ENCODE results near the gene PPP1R36. TPM values are rescaled to one million over a fixed set of nuclear protein-coding genes. Genes with fewer than 3 reads are reported as not detected.
A peak's percentile ranks its signal among the peaks of the same experiment; 100 is the strongest.

PPP1R36 gene
- total and polyA plus RNA-seq, 11 donors: 0.11 to 1.0 (median 0.46) TPM; not detected in 5

DNA sequence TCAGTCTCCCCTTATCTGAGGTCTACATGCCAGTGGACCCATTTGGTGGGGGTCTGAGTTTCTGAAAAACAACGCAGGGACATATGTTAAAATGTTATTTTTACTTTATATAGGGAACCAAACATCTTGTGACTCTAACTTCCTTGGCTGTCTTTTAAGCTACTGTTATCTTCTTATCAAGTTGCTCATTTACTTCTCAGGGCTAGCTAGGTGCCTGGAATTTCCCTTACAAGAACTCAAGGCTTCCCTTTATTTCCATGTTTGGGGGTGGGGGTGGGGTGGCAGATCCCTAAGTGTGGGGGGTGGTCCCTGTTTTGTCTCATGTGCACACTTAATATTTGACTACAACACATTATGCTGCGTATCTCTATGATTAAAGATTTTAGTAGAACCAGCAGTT is 31.6 kb downstream of the PPP1R36 start:
- 58 to 68% (median 67%) methylated on average over 2 of the region's 2 CpGs for WGBS, 4 donors
- DNase-seq (no peak), ATAC-seq (no peak)
- TF ChIP-seq, protein P1, sequence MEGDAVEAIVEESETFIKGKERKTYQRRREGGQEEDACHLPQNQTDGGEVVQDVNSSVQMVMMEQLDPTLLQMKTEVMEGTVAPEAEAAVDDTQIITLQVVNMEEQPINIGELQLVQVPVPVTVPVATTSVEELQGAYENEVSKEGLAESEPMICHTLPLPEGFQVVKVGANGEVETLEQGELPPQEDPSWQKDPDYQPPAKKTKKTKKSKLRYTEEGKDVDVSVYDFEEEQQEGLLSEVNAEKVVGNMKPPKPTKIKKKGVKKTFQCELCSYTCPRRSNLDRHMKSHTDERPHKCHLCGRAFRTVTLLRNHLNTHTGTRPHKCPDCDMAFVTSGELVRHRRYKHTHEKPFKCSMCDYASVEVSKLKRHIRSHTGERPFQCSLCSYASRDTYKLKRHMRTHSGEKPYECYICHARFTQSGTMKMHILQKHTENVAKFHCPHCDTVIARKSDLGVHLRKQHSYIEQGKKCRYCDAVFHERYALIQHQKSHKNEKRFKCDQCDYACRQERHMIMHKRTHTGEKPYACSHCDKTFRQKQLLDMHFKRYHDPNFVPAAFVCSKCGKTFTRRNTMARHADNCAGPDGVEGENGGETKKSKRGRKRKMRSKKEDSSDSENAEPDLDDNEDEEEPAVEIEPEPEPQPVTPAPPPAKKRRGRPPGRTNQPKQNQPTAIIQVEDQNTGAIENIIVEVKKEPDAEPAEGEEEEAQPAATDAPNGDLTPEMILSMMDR (IDR thresholded peaks at IDR 0.05): no peak
- no peak for TF ChIP-seq POLR2A (IDR thresholded peaks at IDR 0.05)
- no peak overlapping the region for H3K27ac ChIP-seq
- H3K4me3 ChIP-seq: no peak overlapping the region
- no peaks in the 10 kb centered on the region for H3K9me3 ChIP-seq
- no peaks in the 10 kb centered on the region for H3K36me3 ChIP-seq
- H3K4me1 ChIP-seq: no peaks in the 10 kb centered on the region
- intact Hi-C loops (cut with DNase I): no loop called here
- H3K27me3 ChIP-seq: no peaks in the 10 kb centered on the region

DNA sequence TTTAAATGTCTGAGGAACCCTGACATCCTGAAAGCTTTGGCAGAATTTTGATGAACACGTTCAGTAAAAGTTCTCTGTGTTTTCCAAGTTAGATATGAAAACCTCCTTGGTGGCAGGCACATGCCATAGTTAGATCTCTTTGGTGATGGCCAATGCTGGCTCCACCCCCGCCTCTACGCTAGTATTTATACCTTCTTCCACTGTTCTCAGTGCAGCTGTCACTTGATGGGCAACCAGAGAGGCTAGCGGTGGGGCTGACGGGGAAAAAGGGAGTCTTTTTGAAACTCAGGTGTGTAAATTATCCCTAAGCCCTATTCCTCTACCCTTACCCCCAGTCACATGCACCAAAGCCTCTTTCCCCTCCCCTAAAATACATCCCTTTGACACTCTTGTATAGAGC is 32.1 kb downstream of the PPP1R36 start:
- intact Hi-C loops (cut with DNase I): no loop called here
- ATAC-seq (no peak), DNase-seq (no peak)
- Histone ChIP-seq H3K27ac (no peak overlapping the region), H3K4me1 (no peaks in the 10 kb centered on the region), H3K27me3 (no peaks in the 10 kb centered on the region), H3K4me3 (no peak overlapping the region), H3K36me3 (no peaks in the 10 kb centered on the region), H3K9me3 (no peaks in the 10 kb centered on the region)
- 64 to 78% (median 69%) methylated on average over 5 of the region's 5 CpGs for WGBS, 4 donors
- TF ChIP-seq, protein P1 (IDR thresholded peaks at IDR 0.05): no peak
- TF ChIP-seq POLR2A (IDR thresholded peaks at IDR 0.05): no peak

DNA sequence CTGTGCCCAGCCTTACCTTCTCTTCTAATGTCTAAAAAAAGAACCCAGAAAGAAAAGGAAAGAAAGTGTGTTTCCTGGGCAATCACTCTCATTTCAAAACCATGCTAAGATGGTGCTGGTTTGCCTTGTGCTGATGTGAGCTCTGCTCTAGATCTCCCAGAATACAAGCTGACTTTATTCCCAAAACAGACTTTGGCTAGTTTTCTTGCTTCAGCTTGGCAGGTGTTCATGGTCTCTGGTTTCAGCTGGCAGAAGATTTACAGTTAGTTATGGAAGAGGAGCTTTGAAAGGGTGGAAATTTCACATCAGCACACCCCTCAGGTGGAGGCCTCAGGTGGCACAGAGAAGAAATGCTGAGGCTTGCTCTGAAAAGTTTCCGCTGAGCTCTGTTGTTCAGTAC is 34.4 kb downstream of the PPP1R36 start:
- 94 to 100% (median 96%) methylated on average over 1 of the region's 1 CpG for WGBS, 4 donors
- no peaks in the 10 kb centered on the region for H3K9me3 ChIP-seq
- intact Hi-C loops (cut with DNase I): no loop called here
- no peak for TF ChIP-seq POLR2A (IDR thresholded peaks at IDR 0.05)
- TF ChIP-seq, protein P1 (IDR thresholded peaks at IDR 0.05): no peak
- H3K27me3 ChIP-seq: no peaks in the 10 kb centered on the region
- ATAC-seq: no peak
- H3K27ac ChIP-seq: peak overlapping the region in 1 of 12 donors; percentile 64
- no peaks in the 10 kb centered on the region for H3K36me3 ChIP-seq
- no peak for DNase-seq
- H3K4me3 ChIP-seq: no peak overlapping the region
- no peaks in the 10 kb centered on the region for H3K4me1 ChIP-seq

- intact Hi-C loops (cut with DNase I): no loop called here
- no peak for DNase-seq
- H3K27me3 ChIP-seq: peaks cover 0 to 3% (median 0%) of the 10 kb centered on the region in 9 donors
- ATAC-seq: no peak
- WGBS, 4 donors: 63 to 82% (median 72%) methylated on average over 3 of the region's 3 CpGs
- H3K4me3 ChIP-seq: no peak overlapping the region
- TF ChIP-seq, protein P1 (IDR thresholded peaks at IDR 0.05): no peak
- no peak for TF ChIP-seq POLR2A (IDR thresholded peaks at IDR 0.05)
- H3K36me3 ChIP-seq: no peaks in the 10 kb centered on the region
- no peaks in the 10 kb centered on the region for H3K4me1 ChIP-seq
- H3K9me3 ChIP-seq: no peaks in the 10 kb centered on the region
- no peak overlapping the region for H3K27ac ChIP-seq
Measured at GRCh38 chr14:64591809-64592208, 42.0 kb downstream of the PPP1R36 start.

Data from heart left ventricle (tissue), 16 donors.